Progenitor cell of endocrine pancreas (in vitro differentiated cells): ENCODE data around the gene FAM187B. TPM values are rescaled to one million over a fixed set of nuclear protein-coding genes. Genes with fewer than 3 reads are reported as not detected.
A peak's percentile ranks its signal among the peaks of the same experiment; 100 is the strongest.

ENCODE experiments used
- DNase-seq: peaks from one replicate; pipeline ENCODE4 v3.0.0; 2021; ENCODE audit warnings: low spot score; ENCODE audit not compliant: unreplicated experiment
- H3K27ac Mint-ChIP-seq: 2 replicates; pipeline ENCODE4 v1.8.0; 2021; ENCODE audit warnings: mild to moderate bottlenecking, moderate library complexity, mixed read lengths
- H3K27me3 Mint-ChIP-seq: 2 replicates; pipeline ENCODE4 v1.8.0; 2021; ENCODE audit warnings: mixed read lengths
- H3K36me3 Mint-ChIP-seq: 2 replicates; pipeline ENCODE4 v1.8.0; 2022; ENCODE audit warnings: mixed read lengths; ENCODE audit not compliant: insufficient read depth
- H3K4me1 Mint-ChIP-seq: 2 replicates; pipeline ENCODE4 v1.8.0; 2021; ENCODE audit warnings: low read depth, mixed read lengths
- H3K4me3 Mint-ChIP-seq: 2 replicates; pipeline ENCODE4 v1.8.0; 2021; ENCODE audit warnings: low read depth, mild to moderate bottlenecking, moderate library complexity, mixed read lengths
- H3K9me3 Mint-ChIP-seq: 2 replicates; pipeline ENCODE4 v1.8.0; 2021; ENCODE audit warnings: low read depth, mixed read lengths
- total RNA-seq: library from RNA; stranded (reverse); gene quantifications from 2 replicates; pipeline ENCODE4 v1.2.1, GENCODE V29; 2021
- TF ChIP-seq, protein P1 (sequence below): fragments of 200-600 bp; sonication (generic); IDR thresholded peaks from one replicate; pipeline ENCODE4 v1.5.0; 2021; ENCODE audit warnings: antibody characterized with exemption, mild to moderate bottlenecking; ENCODE audit not compliant: unreplicated experiment

Gene FAM187B
- total RNA-seq, 1 donor from 2014 or later: not detected

DNA sequence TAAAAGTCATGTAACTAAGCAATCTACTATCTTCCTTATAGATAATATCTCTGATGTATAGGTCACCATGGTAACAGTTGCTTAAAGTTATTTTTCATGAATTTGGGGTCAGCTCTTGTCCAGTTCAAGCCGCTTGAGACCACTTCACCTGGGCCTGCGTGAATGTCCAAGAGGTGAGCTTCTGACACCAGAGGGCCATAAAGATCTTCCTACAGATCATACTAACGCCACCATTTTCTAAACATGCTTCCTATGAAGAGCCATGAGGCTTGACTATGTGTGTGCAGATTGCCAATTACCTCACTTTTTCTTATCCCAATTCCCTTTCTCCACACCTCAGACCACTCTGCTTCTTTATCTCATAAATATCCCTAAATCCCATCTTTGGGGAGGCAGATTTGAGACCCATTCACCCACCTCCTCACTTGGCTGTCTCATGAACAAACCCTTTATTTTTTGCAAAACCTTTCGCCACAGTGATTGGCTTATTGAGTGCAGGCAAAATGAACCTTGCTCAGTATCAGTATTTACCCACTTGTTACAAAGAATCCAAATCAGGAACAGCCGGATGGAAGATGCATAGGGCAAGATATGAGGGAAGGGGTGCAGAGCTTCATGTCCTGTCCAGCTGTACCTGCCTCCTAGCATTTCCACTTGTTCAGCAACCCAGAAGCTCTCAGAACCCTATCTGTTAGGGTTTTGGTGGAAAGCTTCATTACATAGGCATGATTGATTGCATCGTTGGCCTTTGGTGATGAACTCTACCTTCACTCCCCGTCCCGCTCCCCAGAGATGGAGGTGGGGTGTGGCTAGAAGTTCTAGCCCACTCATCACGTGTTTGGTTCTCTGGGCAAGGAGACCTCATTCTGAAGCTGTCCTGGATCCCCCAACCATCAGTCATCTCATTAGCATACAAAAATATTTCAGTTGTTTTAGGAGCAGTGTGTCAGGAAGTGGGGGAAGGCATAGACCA is 34.2 kb downstream of the FAM187B start:
- TF ChIP-seq, protein P1, sequence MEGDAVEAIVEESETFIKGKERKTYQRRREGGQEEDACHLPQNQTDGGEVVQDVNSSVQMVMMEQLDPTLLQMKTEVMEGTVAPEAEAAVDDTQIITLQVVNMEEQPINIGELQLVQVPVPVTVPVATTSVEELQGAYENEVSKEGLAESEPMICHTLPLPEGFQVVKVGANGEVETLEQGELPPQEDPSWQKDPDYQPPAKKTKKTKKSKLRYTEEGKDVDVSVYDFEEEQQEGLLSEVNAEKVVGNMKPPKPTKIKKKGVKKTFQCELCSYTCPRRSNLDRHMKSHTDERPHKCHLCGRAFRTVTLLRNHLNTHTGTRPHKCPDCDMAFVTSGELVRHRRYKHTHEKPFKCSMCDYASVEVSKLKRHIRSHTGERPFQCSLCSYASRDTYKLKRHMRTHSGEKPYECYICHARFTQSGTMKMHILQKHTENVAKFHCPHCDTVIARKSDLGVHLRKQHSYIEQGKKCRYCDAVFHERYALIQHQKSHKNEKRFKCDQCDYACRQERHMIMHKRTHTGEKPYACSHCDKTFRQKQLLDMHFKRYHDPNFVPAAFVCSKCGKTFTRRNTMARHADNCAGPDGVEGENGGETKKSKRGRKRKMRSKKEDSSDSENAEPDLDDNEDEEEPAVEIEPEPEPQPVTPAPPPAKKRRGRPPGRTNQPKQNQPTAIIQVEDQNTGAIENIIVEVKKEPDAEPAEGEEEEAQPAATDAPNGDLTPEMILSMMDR: no peak
- H3K27ac Mint-ChIP-seq: peak overlapping the region; percentile 50
- no peak for DNase-seq

DNA sequence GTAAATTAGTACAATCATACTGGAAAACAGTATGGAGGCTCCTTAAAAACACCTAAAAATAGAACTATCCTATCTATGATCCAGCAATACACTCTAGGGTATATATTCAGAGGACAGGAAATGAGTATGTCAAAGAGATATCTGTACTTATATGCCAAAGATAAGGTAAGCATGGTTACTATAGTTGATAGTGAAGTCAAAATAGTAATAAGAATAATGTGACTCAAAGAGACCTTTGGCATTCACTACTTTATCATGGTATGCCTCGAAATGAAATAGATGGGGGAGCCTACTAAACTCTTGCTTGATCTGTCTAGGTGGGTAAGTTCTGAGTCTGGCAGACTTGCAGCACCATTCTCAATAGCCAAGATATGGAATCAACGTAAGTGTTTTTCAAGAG is 43.7 kb downstream of the FAM187B start:
- no peak overlapping the region for H3K4me3 Mint-ChIP-seq
- no peak for DNase-seq
- TF ChIP-seq, protein P1: no peak
- peaks cover 6% of the 10 kb centered on the region for H3K9me3 Mint-ChIP-seq
- peaks cover 14% of the 10 kb centered on the region for H3K27me3 Mint-ChIP-seq
- no peaks in the 10 kb centered on the region for H3K4me1 Mint-ChIP-seq
- H3K36me3 Mint-ChIP-seq: no peaks in the 10 kb centered on the region
- H3K27ac Mint-ChIP-seq: no peak overlapping the region

More for the DNA sequence above, 34.2 kb downstream of the FAM187B start:
- H3K9me3 Mint-ChIP-seq: no peaks in the 10 kb centered on the region
- H3K4me3 Mint-ChIP-seq: no peak overlapping the region
- H3K4me1 Mint-ChIP-seq: peaks cover 4% of the 10 kb centered on the region
- no peaks in the 10 kb centered on the region for H3K36me3 Mint-ChIP-seq
- H3K27me3 Mint-ChIP-seq: peaks cover 13% of the 10 kb centered on the region

DNA sequence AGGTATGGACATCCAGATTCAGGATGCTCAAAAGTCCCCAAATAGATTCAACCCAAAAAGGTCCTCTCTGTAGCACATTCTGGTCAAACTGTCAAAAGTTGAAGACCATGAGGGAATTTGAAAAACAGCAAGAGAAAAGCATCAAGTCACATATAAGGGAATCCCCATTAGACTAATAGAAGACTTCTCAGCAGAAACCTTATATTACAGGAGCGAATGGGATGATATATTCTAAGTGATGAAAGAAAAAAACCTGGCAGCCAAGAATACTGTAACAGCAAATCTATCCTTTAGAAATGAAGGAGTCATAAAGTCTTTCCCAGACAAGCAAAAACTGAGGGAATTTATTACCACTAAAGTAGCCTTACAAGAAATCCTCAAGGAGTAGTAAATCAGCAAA is 44.3 kb downstream of the FAM187B start:
- Mint-ChIP-seq H3K4me1 (no peaks in the 10 kb centered on the region), H3K9me3 (peaks cover 6% of the 10 kb centered on the region), H3K36me3 (no peaks in the 10 kb centered on the region), H3K27me3 (peaks cover 17% of the 10 kb centered on the region), H3K4me3 (no peak overlapping the region), H3K27ac (no peak overlapping the region)
- no peak for DNase-seq
- TF ChIP-seq, protein P1: no peak

DNA sequence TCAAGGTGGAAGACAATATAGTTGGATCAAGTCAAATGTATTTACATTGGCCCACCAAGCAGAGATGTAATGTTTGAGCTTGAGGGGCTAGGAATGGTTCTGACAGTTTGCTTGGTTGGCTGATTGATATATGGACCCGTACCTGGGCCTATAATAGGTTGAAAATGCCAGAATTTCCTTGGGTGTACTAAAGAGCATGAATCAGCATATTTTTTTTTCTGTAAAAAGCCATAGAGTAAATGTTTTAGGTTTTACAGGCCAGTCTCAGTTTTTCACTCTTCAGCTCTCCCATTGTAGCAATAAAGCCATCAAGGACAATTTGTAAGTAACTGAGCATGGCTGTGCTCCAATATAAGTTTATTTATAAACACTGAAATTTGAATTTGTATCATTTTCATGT is 47.2 kb downstream of the FAM187B start:
- peaks cover 21% of the 10 kb centered on the region for H3K27me3 Mint-ChIP-seq
- DNase-seq: no peak
- H3K36me3 Mint-ChIP-seq: no peaks in the 10 kb centered on the region
- no peaks in the 10 kb centered on the region for H3K4me1 Mint-ChIP-seq
- H3K9me3 Mint-ChIP-seq: peaks cover 9% of the 10 kb centered on the region
- H3K27ac Mint-ChIP-seq: no peak overlapping the region
- no peak overlapping the region for H3K4me3 Mint-ChIP-seq
- TF ChIP-seq, protein P1: no peak

DNA sequence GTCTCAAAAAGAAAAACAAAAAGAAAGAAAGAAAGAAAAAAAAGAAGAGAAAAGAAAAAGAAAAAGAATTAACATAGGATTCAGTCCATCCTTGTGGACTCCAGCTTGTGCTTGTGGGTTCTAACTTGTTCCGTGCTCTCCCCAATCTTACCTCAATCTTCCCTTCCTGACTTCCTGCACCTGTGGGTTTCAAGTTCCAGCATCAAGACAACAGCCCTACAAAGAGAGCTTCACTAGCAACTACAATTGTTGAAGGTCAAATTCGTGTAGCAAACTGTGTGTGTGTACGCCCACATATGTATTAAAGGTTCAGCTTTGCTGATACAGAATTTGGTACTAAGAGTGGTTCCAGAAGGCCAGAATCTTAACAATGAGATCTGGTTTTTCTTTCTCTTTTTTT is 48.7 kb downstream of the FAM187B start:
- H3K4me1 Mint-ChIP-seq: no peaks in the 10 kb centered on the region

More for the DNA sequence above, 48.7 kb downstream of the FAM187B start:
- H3K27ac Mint-ChIP-seq: no peak overlapping the region
- H3K36me3 Mint-ChIP-seq: no peaks in the 10 kb centered on the region
- H3K4me3 Mint-ChIP-seq: no peak overlapping the region
- H3K27me3 Mint-ChIP-seq: peaks cover 18% of the 10 kb centered on the region
- H3K9me3 Mint-ChIP-seq: peaks cover 9% of the 10 kb centered on the region
- no peak for DNase-seq
- TF ChIP-seq, protein P1: no peak
